WTC11 (cell line): ENCODE measurements around the gene ZNF804B. TPM values are rescaled to one million over a fixed set of nuclear protein-coding genes. Genes with fewer than 3 reads are reported as not detected.

Experiments used
- ATAC-seq: fragments of 200-7000 bp; cut with Tn5 transposase; 2 replicates; pipeline ENCODE4 v1.10.0; 2021; ENCODE audit warnings: mild to moderate bottlenecking, moderate library complexity
- CTCF ChIA-PET: fragments of 300-600 bp; sonication (Branson Sonifier 250); formaldehyde crosslinking; loops from one replicate; lab custom pipeline; 2021; ENCODE audit warnings: antibody characterized with exemption; lab: Charles Lee
- POLR2A ChIA-PET: fragments of 350-600 bp; sonication (Branson Sonifier 250); formaldehyde crosslinking; loops from one replicate; lab custom pipeline; 2021; ENCODE audit warnings: antibody characterized with exemption; lab: Charles Lee
- DNase-seq: peaks from one replicate; pipeline ENCODE4 v3.0.0; 2021; ENCODE audit warnings: low spot score
- H3K27ac Mint-ChIP-seq: 2 replicates; pipeline ENCODE4 v1.8.0; 2021; ENCODE audit warnings: mixed read lengths
- H3K27me3 Mint-ChIP-seq: 2 replicates; pipeline ENCODE4 v1.8.0; 2021; ENCODE audit warnings: low read depth, mild to moderate bottlenecking, moderate library complexity, mixed read lengths
- H3K36me3 Mint-ChIP-seq: 2 replicates; pipeline ENCODE4 v1.8.0; 2021; ENCODE audit warnings: mixed read lengths
- H3K4me1 Mint-ChIP-seq: 2 replicates; pipeline ENCODE4 v1.8.0; 2022; ENCODE audit warnings: mixed read lengths
- H3K4me3 Mint-ChIP-seq: 2 replicates; pipeline ENCODE4 v1.8.0; 2021; ENCODE audit warnings: mild to moderate bottlenecking, moderate library complexity, mixed read lengths
- H3K9me3 Mint-ChIP-seq: 2 replicates; pipeline ENCODE4 v1.8.0; 2021; ENCODE audit warnings: mixed read lengths
- ARID4B ChIP-seq: sonication (generic); formaldehyde crosslinking; IDR thresholded peaks from 2 replicates; pipeline ENCODE4 v1.8.0; 2023; ENCODE audit warnings: missing genetic modification reagents, mild to moderate bottlenecking, borderline replicate concordance
- FOXK1 ChIP-seq: sonication (generic); formaldehyde crosslinking; IDR thresholded peaks from 2 replicates; pipeline ENCODE4 v1.8.0; 2022; ENCODE audit warnings: mild to moderate bottlenecking, moderate library complexity, missing genetic modification reagents
- GRHL2 ChIP-seq: fragments of 250-450 bp; sonication (Bioruptor Pico); IDR thresholded peaks from 2 replicates; pipeline ENCODE4 v1.8.0; 2022; ENCODE audit warnings: mild to moderate bottlenecking, moderate library complexity; ENCODE audit not compliant: insufficient replicate concordance, severe bottlenecking
- JUN ChIP-seq: sonication (generic); formaldehyde crosslinking; IDR thresholded peaks from 2 replicates; pipeline ENCODE4 v1.8.0; 2023; ENCODE audit warnings: mild to moderate bottlenecking, missing genetic modification reagents
- NFYB ChIP-seq: sonication (generic); formaldehyde crosslinking; conservative IDR thresholded peaks from 2 replicates; pipeline ENCODE4 v1.8.0; 2022; ENCODE audit warnings: low read depth, missing genetic modification reagents
- NR1H2 ChIP-seq: sonication (generic); formaldehyde crosslinking; IDR thresholded peaks from 2 replicates; pipeline ENCODE4 v1.9.0; 2021; ENCODE audit warnings: mild to moderate bottlenecking, moderate library complexity, missing genetic modification reagents
- OVOL2 ChIP-seq: fragments of 250-450 bp; sonication (Bioruptor Pico); IDR thresholded peaks from 2 replicates; pipeline ENCODE4 v1.9.0; 2021; ENCODE audit warnings: mild to moderate bottlenecking, borderline replicate concordance
- SMAD4 ChIP-seq: sonication (generic); formaldehyde crosslinking; IDR thresholded peaks from 2 replicates; pipeline ENCODE4 v1.8.0; 2022; ENCODE audit warnings: mild to moderate bottlenecking, missing genetic modification reagents
- TEAD4 ChIP-seq: sonication (generic); formaldehyde crosslinking; IDR thresholded peaks from 2 replicates; pipeline ENCODE4 v1.8.0; 2022; ENCODE audit warnings: mild to moderate bottlenecking, missing genetic modification reagents
- ZBTB43 ChIP-seq: sonication (generic); formaldehyde crosslinking; IDR thresholded peaks from 2 replicates; pipeline ENCODE4 v1.8.1; 2023; ENCODE audit warnings: mild to moderate bottlenecking, missing genetic modification reagents
- ZNF121 ChIP-seq: sonication (generic); formaldehyde crosslinking; IDR thresholded peaks from 2 replicates; pipeline ENCODE4 v1.8.0; 2023; ENCODE audit warnings: missing genetic modification reagents
- ZNF138 ChIP-seq: sonication (generic); formaldehyde crosslinking; conservative IDR thresholded peaks from 2 replicates; pipeline ENCODE4 v1.8.1; 2022; ENCODE audit warnings: mild to moderate bottlenecking, moderate library complexity, missing genetic modification reagents
- ZNF671 ChIP-seq: fragments of 250-450 bp; sonication (Bioruptor Pico); IDR thresholded peaks from 2 replicates; pipeline ENCODE4 v1.8.0; 2021; ENCODE audit warnings: mild to moderate bottlenecking
- ZSCAN18 ChIP-seq: fragments of 250-450 bp; sonication (Bioruptor Pico); IDR thresholded peaks from 2 replicates; pipeline ENCODE4 v2.1.2; 2022; ENCODE audit warnings: mild to moderate bottlenecking, moderate library complexity
- total RNA-seq: library from RNA; stranded (reverse); gene quantifications from 3 replicates; pipeline ENCODE4 v1.2.3, GENCODE V29; 2021
- TF ChIP-seq, protein P1 (sequence below): sonication (generic); formaldehyde crosslinking; IDR thresholded peaks from 2 replicates; pipeline ENCODE4 v1.8.0; 2022; ENCODE audit warnings: mild to moderate bottlenecking, missing genetic modification reagents
- TF ChIP-seq, protein P2 (sequence below): sonication (generic); formaldehyde crosslinking; IDR thresholded peaks from 2 replicates; pipeline ENCODE4 v1.8.1; 2022; ENCODE audit warnings: low read depth, mild to moderate bottlenecking, moderate library complexity, missing genetic modification reagents, borderline replicate concordance

ZNF804B gene
- total RNA-seq, 1 experiment from 2014 or later: 0.04 TPM

DNA sequence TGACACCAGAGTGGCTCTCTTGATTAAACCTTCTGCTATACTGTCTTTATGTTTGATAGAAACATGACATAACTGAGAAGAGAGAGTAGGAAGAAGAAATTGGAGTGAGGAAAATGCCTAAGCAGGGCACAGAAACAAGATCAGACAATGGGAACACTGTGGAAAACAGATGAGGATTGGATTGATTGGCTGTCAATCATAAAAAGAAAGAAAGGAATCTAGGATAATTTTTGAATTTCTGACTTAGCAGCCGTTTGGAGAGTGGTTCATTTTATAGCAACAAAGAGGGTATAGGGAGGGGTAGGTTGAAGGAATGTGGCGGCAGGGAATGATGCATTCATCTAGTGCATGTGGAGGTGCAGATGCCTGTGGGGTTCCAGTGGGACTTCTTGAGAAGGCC, 28.3 kb downstream of the ZNF804B start (continued):
- no peak for TF ChIP-seq ZSCAN18 (CRISPR knock-in tag)
- no peak for TF ChIP-seq NFYB
- TF ChIP-seq JUN (CRISPR knock-in tag): no peak
- TF ChIP-seq SMAD4 (CRISPR knock-in tag): no peak
- TF ChIP-seq ZNF138 (CRISPR knock-in tag): no peak

DNA sequence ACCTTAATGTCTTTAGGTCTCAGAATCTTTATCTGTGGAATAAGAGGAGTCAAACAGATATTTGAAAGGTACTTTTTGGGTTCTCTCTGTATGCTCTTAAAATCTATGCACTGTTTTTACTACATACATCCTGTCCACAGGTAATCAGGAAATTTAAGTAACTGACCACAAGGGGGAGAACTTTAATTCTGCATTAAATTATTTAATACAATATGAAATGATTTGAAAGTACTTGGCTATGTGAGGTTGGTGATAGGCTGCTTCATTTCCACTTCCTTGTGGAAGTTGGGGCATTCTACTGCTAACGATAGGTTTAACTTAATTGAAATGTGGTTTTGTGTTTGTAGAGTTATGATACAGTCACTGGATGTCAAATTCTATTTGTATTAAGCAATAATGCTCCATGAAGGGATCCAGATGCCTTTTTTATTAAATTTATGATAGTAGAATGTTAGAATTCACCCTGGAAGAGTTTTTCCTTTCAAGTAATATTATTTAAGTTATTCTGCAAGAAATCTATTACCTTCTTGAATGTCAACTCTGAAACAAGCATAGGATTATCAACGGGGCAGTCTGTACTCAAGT, 30.1 kb downstream of the ZNF804B start:
- H3K27me3 Mint-ChIP-seq: no peaks in the 10 kb centered on the region
- no peak for TF ChIP-seq OVOL2 (CRISPR knock-in tag)
- TF ChIP-seq, all 79 proteins: peak for 0
- DNase-seq: no peak
- Mint-ChIP-seq H3K4me1 (no peaks in the 10 kb centered on the region), H3K9me3 (no peaks in the 10 kb centered on the region), H3K36me3 (no peaks in the 10 kb centered on the region), H3K4me3 (no peak overlapping the region), H3K27ac (no peak overlapping the region)
- ChIA-PET CTCF (no interaction called here), POLR2A (no interaction called here)
- no peak; the same call in 1 of the 2 replicates for ATAC-seq

DNA sequence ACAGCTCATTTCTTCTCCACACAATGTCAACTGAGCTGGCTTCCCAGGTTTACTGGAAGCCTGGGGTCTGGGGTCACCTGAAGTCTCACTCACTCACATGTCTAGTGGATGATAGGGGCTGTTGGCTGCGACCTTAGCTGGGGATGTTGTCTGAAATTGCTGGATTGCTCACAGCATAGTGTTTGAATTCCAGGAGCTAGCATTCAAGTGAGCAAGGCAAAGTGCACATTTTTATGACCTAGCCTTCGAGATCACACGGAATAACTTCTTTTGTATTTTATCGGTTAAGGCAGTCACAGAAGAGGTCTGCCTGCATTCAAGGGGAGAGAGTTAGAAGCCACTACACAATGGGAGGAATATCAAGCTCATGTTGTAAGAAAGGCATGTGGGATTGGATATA, 32.4 kb downstream of the ZNF804B start:
- DNase-seq (no peak), ATAC-seq (no peak)
- no peak for TF ChIP-seq ARID4B (CRISPR knock-in tag)
- Mint-ChIP-seq H3K27me3 (no peaks in the 10 kb centered on the region), H3K36me3 (no peaks in the 10 kb centered on the region), H3K4me1 (no peaks in the 10 kb centered on the region), H3K4me3 (no peak overlapping the region), H3K9me3 (no peaks in the 10 kb centered on the region), H3K27ac (no peak overlapping the region)
- CTCF ChIA-PET: interaction anchor here (1.1 kb wide), 1 partner anchor 43 kb away, joined by 5 read pairs; no protein-coding TSS in a partner anchor
- POLR2A ChIA-PET: no interaction called here

DNA sequence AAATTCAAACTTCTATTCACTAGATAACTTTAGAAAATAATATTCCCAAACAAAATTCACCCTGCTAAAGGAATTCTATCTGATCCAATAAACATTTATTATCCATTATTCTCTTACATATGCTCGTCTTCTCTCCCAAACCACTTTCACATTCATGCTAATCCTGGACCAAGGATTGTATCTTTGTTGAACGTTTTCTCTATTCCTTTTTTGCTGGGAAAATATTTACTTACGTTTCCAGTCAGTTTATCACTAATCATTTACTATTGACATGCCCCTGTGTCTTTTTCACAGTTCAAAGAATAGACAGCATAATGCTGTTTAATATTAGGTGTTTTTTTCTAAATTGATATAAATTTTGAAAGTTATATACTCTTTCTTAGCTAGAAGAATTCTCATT, 32.9 kb downstream of the ZNF804B start:
- ATAC-seq (no peak), DNase-seq (no peak)
- ChIA-PET CTCF (interaction anchor here (1.1 kb wide), 1 partner anchor 43 kb away, joined by 5 read pairs; no protein-coding TSS in a partner anchor), POLR2A (no interaction called here)
- Mint-ChIP-seq H3K36me3 (no peaks in the 10 kb centered on the region), H3K9me3 (no peaks in the 10 kb centered on the region), H3K27ac (no peak overlapping the region), H3K4me1 (no peaks in the 10 kb centered on the region), H3K27me3 (no peaks in the 10 kb centered on the region), H3K4me3 (no peak overlapping the region)
- TF ChIP-seq ZNF138 (CRISPR knock-in tag) (no peak), JUN (CRISPR knock-in tag) (no peak), ZNF671 (CRISPR knock-in tag) (no peak), FOXK1 (no peak), NR1H2 (CRISPR knock-in tag) (no peak), ZNF121 (CRISPR knock-in tag) (no peak), GRHL2 (CRISPR knock-in tag) (no peak), ZBTB43 (CRISPR knock-in tag) (no peak), TEAD4 (CRISPR knock-in tag) (no peak)
- TF ChIP-seq, protein P1, sequence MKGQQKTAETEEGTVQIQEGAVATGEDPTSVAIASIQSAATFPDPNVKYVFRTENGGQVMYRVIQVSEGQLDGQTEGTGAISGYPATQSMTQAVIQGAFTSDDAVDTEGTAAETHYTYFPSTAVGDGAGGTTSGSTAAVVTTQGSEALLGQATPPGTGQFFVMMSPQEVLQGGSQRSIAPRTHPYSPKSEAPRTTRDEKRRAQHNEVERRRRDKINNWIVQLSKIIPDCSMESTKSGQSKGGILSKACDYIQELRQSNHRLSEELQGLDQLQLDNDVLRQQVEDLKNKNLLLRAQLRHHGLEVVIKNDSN: no peak
- TF ChIP-seq, protein P2, sequence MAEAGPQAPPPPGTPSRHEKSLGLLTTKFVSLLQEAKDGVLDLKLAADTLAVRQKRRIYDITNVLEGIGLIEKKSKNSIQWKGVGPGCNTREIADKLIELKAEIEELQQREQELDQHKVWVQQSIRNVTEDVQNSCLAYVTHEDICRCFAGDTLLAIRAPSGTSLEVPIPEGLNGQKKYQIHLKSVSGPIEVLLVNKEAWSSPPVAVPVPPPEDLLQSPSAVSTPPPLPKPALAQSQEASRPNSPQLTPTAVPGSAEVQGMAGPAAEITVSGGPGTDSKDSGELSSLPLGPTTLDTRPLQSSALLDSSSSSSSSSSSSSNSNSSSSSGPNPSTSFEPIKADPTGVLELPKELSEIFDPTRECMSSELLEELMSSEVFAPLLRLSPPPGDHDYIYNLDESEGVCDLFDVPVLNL: no peak
